ENCODE results near the gene PDXK. TPM values are rescaled to one million over a fixed set of nuclear protein-coding genes. Genes with fewer than 3 reads are reported as not detected.

PDXK gene
- polyA plus RNA-seq, 1 of the 3 experiments (the other 2 are of a cell fraction) = 85.7 TPM

- TF ChIP-seq IRF3 (IDR thresholded peaks at IDR 0.05; ENCODE audit: low read depth, low read length) (no peak), SIN3A (IDR thresholded peaks at IDR 0.05; ENCODE audit: borderline replicate concordance, low read depth, low read length) (no peak)
These were observed 57.0 kb downstream of the PDXK start, which contains the start of gene CSTB (continued) for GRCh38 chr21:43775795-43776430.

DNA sequence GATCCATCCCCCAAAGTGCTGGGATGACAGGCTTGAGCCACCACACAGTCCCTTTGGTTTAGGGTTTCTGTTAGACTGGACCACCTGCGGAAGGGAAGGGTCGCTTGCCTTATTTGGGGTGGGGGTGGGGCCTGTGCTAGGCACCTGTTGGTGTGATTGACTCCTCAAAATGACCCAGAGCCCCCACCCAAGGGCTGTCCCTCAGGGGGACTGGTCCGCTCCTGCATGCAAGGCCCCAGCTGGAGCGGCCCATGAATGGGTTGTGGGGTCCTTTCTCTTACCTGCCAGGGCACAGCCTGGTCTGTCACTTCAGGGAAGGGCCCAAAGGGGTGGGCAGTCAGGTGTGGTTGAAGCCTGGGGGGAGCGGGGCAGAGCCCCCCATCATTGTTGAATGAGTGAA lies 59.0 kb downstream of the PDXK start:
- H3K4me1 ChIP-seq (ENCODE audit: control insufficient read depth in 1 of 2, insufficient read depth in 2 of 2, low read depth in 1 of 2, low read length in 1 of 2) = peaks cover 0 to 6% of the 10 kb centered on the region in 2 experiments; a peak in 1 of 4 replicates
- no peak overlapping the region for H3K9ac ChIP-seq
- CTCF ChIA-PET = interaction anchor here (2.3 kb wide), 1 partner anchor 12 kb away, joined by 9 read pairs; the partner anchor contains the start of gene RRP1
- no peaks in the 10 kb centered on the region for H3K9me3 ChIP-seq
- no peaks in the 10 kb centered on the region for H3K9me2 ChIP-seq
- H3K4me3 ChIP-seq (ENCODE audit: low read depth in 2 of 2, low read length in 1 of 2) = no peak overlapping the region
- 91% methylated on average over 5 of the region's 5 CpGs for WGBS (ENCODE audit: low lambda C conversion rate)
- no peaks in the 10 kb centered on the region for H3K27me3 ChIP-seq (ENCODE audit: insufficient read depth)
- H4K20me1 ChIP-seq (ENCODE audit: insufficient read depth) = no peaks in the 10 kb centered on the region
- H3F3A ChIP-seq (replicated peaks; ENCODE audit: insufficient read depth) = peaks cover 8% of the 10 kb centered on the region
- POLR2A ChIA-PET = no interaction called here
- peaks cover 17% of the 10 kb centered on the region; the same call in 1 of the 2 replicates for H3K79me2 ChIP-seq (ENCODE audit: insufficient read depth)
- H2AFZ ChIP-seq (ENCODE audit: low read depth) = no peak overlapping the region
- TF ChIP-seq TCF12 (IDR thresholded peaks at IDR 0.05) (no peak), NRF1 (IDR thresholded peaks at IDR 0.05; ENCODE audit: low read depth, low read length) (no peak), SMC3 (IDR thresholded peaks at IDR 0.05; ENCODE audit: low read depth, low read length) (no peak), JUND (IDR thresholded peaks at IDR 0.05) (no peak), FOSL2 (IDR thresholded peaks at IDR 0.05; ENCODE audit: borderline replicate concordance, low read depth) (no peak), YY1 (IDR thresholded peaks at IDR 0.05; ENCODE audit: low read depth) (no peak), USF1 (IDR thresholded peaks at IDR 0.05; ENCODE audit: borderline replicate concordance, low read depth) (no peak), FOXJ3 (CRISPR knock-in tag; IDR thresholded peaks at IDR 0.05) (no peak), NFIC (IDR thresholded peaks at IDR 0.05; ENCODE audit: borderline replicate concordance) (no peak), TAF1 (IDR thresholded peaks at IDR 0.05; ENCODE audit: borderline replicate concordance, low read depth, low read length) (no peak), POLR2AphosphoS5 (IDR thresholded peaks at IDR 0.05; ENCODE audit: low read depth, low read length) (no peak), FOXM1 (IDR thresholded peaks at IDR 0.05; ENCODE audit: low read depth) (no peak), SIN3A (IDR thresholded peaks at IDR 0.05; ENCODE audit: borderline replicate concordance, low read depth, low read length) (no peak), GABPA (IDR thresholded peaks at IDR 0.05; ENCODE audit: low read depth) (no peak), GATA2 (CRISPR knock-in tag; IDR thresholded peaks at IDR 0.05) (no peak), RXRA (IDR thresholded peaks at IDR 0.05; ENCODE audit: borderline replicate concordance, low read depth) (no peak)
- TF ChIP-seq, protein P1, sequence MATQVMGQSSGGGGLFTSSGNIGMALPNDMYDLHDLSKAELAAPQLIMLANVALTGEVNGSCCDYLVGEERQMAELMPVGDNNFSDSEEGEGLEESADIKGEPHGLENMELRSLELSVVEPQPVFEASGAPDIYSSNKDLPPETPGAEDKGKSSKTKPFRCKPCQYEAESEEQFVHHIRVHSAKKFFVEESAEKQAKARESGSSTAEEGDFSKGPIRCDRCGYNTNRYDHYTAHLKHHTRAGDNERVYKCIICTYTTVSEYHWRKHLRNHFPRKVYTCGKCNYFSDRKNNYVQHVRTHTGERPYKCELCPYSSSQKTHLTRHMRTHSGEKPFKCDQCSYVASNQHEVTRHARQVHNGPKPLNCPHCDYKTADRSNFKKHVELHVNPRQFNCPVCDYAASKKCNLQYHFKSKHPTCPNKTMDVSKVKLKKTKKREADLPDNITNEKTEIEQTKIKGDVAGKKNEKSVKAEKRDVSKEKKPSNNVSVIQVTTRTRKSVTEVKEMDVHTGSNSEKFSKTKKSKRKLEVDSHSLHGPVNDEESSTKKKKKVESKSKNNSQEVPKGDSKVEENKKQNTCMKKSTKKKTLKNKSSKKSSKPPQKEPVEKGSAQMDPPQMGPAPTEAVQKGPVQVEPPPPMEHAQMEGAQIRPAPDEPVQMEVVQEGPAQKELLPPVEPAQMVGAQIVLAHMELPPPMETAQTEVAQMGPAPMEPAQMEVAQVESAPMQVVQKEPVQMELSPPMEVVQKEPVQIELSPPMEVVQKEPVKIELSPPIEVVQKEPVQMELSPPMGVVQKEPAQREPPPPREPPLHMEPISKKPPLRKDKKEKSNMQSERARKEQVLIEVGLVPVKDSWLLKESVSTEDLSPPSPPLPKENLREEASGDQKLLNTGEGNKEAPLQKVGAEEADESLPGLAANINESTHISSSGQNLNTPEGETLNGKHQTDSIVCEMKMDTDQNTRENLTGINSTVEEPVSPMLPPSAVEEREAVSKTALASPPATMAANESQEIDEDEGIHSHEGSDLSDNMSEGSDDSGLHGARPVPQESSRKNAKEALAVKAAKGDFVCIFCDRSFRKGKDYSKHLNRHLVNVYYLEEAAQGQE (IDR thresholded peaks at IDR 0.05; ENCODE audit: low read depth, low read length) = no peak
- TF ChIP-seq, protein P2, sequence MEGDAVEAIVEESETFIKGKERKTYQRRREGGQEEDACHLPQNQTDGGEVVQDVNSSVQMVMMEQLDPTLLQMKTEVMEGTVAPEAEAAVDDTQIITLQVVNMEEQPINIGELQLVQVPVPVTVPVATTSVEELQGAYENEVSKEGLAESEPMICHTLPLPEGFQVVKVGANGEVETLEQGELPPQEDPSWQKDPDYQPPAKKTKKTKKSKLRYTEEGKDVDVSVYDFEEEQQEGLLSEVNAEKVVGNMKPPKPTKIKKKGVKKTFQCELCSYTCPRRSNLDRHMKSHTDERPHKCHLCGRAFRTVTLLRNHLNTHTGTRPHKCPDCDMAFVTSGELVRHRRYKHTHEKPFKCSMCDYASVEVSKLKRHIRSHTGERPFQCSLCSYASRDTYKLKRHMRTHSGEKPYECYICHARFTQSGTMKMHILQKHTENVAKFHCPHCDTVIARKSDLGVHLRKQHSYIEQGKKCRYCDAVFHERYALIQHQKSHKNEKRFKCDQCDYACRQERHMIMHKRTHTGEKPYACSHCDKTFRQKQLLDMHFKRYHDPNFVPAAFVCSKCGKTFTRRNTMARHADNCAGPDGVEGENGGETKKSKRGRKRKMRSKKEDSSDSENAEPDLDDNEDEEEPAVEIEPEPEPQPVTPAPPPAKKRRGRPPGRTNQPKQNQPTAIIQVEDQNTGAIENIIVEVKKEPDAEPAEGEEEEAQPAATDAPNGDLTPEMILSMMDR (IDR thresholded peaks at IDR 0.05) = no peak
- H3K4me2 ChIP-seq = no peak overlapping the region
- no peak for DNase-seq
- no peak overlapping the region for H3K27ac ChIP-seq (ENCODE audit: low read depth in 2 of 2, low read length in 1 of 2)
- H3K36me3 ChIP-seq (replicated peaks in 1 of 2; ENCODE audit: control insufficient read depth in 1 of 2, insufficient read depth in 2 of 2, low read length in 1 of 2) = peaks cover 10 to 13% of the 10 kb centered on the region in 2 experiments

Measured in SK-N-SH (cell line).